HL-60 (cell line): ENCODE results near the gene DERL3.

Experiments used
- GABPA ChIP-seq: IDR thresholded peaks from 2 replicates; pipeline ENCODE4 v1.6.1; 2012; ENCODE audit warnings: low read depth
- POLR2AphosphoS5 ChIP-seq: IDR thresholded peaks from 2 replicates; pipeline ENCODE4 v1.6.1; 2012; ENCODE audit warnings: low read depth
- TF ChIP-seq, protein P1 (sequence below): IDR thresholded peaks from one replicate; pipeline ENCODE4 v1.5.1; 2011; ENCODE audit warnings: low read length, control low read depth, inconsistent platforms; ENCODE audit not compliant: insufficient read depth
- TF ChIP-seq, protein P2 (sequence below): IDR thresholded peaks from 2 replicates; pipeline ENCODE4 v1.6.1; 2012; ENCODE audit warnings: low read depth; ENCODE audit not compliant: insufficient replicate concordance

DNA sequence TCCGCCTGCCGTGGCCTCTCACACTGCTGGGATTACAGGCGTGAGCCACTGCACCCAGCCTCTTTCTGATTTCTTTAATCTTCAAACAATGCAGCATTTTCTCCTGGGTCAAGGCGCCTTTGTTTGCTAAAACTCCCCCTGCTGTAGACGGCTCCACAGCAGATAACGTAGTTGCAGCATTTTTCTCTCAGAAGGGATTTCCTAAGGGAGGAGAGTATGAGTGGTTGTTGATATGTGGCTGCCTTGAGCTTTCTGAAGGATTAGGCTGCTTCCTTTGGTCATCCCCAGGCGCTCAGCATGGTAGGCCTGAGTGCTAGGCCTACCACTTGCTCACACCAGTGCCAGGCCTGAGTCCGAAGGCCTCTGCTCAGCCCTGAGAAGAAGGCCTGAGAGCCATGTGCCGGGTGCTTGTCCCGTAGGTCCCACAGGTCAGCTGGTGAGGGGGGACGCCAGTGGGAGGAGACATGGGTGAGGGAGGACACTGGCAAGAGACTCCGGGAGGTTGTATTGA lies 34.0 kb downstream of the DERL3 start:
- TF ChIP-seq, protein P1, sequence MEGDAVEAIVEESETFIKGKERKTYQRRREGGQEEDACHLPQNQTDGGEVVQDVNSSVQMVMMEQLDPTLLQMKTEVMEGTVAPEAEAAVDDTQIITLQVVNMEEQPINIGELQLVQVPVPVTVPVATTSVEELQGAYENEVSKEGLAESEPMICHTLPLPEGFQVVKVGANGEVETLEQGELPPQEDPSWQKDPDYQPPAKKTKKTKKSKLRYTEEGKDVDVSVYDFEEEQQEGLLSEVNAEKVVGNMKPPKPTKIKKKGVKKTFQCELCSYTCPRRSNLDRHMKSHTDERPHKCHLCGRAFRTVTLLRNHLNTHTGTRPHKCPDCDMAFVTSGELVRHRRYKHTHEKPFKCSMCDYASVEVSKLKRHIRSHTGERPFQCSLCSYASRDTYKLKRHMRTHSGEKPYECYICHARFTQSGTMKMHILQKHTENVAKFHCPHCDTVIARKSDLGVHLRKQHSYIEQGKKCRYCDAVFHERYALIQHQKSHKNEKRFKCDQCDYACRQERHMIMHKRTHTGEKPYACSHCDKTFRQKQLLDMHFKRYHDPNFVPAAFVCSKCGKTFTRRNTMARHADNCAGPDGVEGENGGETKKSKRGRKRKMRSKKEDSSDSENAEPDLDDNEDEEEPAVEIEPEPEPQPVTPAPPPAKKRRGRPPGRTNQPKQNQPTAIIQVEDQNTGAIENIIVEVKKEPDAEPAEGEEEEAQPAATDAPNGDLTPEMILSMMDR = no peak
- no peak for TF ChIP-seq POLR2AphosphoS5
- TF ChIP-seq GABPA = no peak
- TF ChIP-seq, protein P2, sequence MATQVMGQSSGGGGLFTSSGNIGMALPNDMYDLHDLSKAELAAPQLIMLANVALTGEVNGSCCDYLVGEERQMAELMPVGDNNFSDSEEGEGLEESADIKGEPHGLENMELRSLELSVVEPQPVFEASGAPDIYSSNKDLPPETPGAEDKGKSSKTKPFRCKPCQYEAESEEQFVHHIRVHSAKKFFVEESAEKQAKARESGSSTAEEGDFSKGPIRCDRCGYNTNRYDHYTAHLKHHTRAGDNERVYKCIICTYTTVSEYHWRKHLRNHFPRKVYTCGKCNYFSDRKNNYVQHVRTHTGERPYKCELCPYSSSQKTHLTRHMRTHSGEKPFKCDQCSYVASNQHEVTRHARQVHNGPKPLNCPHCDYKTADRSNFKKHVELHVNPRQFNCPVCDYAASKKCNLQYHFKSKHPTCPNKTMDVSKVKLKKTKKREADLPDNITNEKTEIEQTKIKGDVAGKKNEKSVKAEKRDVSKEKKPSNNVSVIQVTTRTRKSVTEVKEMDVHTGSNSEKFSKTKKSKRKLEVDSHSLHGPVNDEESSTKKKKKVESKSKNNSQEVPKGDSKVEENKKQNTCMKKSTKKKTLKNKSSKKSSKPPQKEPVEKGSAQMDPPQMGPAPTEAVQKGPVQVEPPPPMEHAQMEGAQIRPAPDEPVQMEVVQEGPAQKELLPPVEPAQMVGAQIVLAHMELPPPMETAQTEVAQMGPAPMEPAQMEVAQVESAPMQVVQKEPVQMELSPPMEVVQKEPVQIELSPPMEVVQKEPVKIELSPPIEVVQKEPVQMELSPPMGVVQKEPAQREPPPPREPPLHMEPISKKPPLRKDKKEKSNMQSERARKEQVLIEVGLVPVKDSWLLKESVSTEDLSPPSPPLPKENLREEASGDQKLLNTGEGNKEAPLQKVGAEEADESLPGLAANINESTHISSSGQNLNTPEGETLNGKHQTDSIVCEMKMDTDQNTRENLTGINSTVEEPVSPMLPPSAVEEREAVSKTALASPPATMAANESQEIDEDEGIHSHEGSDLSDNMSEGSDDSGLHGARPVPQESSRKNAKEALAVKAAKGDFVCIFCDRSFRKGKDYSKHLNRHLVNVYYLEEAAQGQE = no peak
